MCF 10A (cell line): ENCODE results near the gene KDM3B. TPM values are rescaled to one million over a fixed set of nuclear protein-coding genes. Genes with fewer than 3 reads are reported as not detected.

Source experiments
- BruUV-seq: library from RNA; stranded (reverse); fragments of 400-500 nt; replicated peaks from 2 replicates; lab custom pipeline; 2021; lab: Mats Ljungman, UMichigan
- CTCF ChIA-PET: fragments of 300-600 bp; sonication (Branson Sonifier 250); formaldehyde crosslinking; extraction: SDS; loops from one replicate; lab custom pipeline; 2021; ENCODE audit warnings: antibody characterized with exemption, inconsistent platforms; lab: Yijun Ruan, JAX
- POLR2A ChIA-PET: fragments of 300-600, 350-650 bp; sonication (Branson Sonifier 250); formaldehyde crosslinking; extraction: SDS; loops from one replicate; lab custom pipeline; 2020; ENCODE audit warnings: antibody characterized with exemption, inconsistent platforms; lab: Yijun Ruan, JAX
- DNase-seq: peaks from one replicate; pipeline ENCODE4 v3.0.0-alpha.2; 2018; ENCODE audit not compliant: unreplicated experiment
- H3K27ac Mint-ChIP-seq: one replicate; pipeline ENCODE4 v1.8.0; 2022; ENCODE audit warnings: mild to moderate bottlenecking, low read depth, mixed read lengths; ENCODE audit not compliant: unreplicated experiment
- H3K27me3 Mint-ChIP-seq: one replicate; pipeline ENCODE4 v1.8.0; 2022; ENCODE audit warnings: mixed read lengths; ENCODE audit not compliant: insufficient read depth, unreplicated experiment
- H3K36me3 Mint-ChIP-seq: one replicate; pipeline ENCODE4 v1.8.0; 2022; ENCODE audit warnings: mild to moderate bottlenecking, moderate library complexity, mixed read lengths; ENCODE audit not compliant: insufficient read depth, unreplicated experiment
- H3K4me1 Mint-ChIP-seq: one replicate; pipeline ENCODE4 v1.8.0; 2022; ENCODE audit warnings: mixed read lengths; ENCODE audit not compliant: insufficient read depth, unreplicated experiment
- H3K4me3 Mint-ChIP-seq: one replicate; pipeline ENCODE4 v1.8.0; 2022; ENCODE audit warnings: mild to moderate bottlenecking, moderate library complexity, mixed read lengths; ENCODE audit not compliant: unreplicated experiment
- H3K9me3 Mint-ChIP-seq: one replicate; pipeline ENCODE4 v1.8.0; 2022; ENCODE audit warnings: mixed read lengths; ENCODE audit not compliant: unreplicated experiment
- CTCF ChIP-seq: fragments of 200-600 bp; IDR thresholded peaks from one replicate; pipeline ENCODE4 v1.8.0; 2022; ENCODE audit warnings: antibody characterized with exemption, mild to moderate bottlenecking; ENCODE audit not compliant: unreplicated experiment
- intact Hi-C: fragments of 100-400 bp; cut with micrococcal nuclease; formaldehyde crosslinking; loops from 2 replicates; pipeline ENCODE4 v1.14.1; 2022
- total RNA-seq: library from RNA; stranded (reverse); gene quantifications from 2 replicates; pipeline ENCODE4 v1.2.3, GENCODE V29; 2022

The KDM3B gene
- total RNA-seq, 1 experiment from 2014 or later: 57.8 TPM

GRCh38 chr5:138466900-138467710, 114.6 kb downstream of the KDM3B start:
- Mint-ChIP-seq H3K36me3 (peaks cover 82% of the 10 kb centered on the region), H3K27ac (peak overlapping the region; percentile 93), H3K9me3 (no peaks in the 10 kb centered on the region), H3K4me1 (peaks cover 41% of the 10 kb centered on the region), H3K4me3 (peak overlapping the region; percentile 78), H3K27me3 (peaks cover 20% of the 10 kb centered on the region)
- intact Hi-C loops: no loop called here
- CTCF ChIA-PET: interaction anchor here (0.6 to 11.4 kb wide), 9 partner anchors 11 to 82 kb away, joined by 3 to 268 read pairs (median 16); partner anchors contain the start of gene ETF1
- POLR2A ChIA-PET: interaction anchor here (1.0 to 15.2 kb wide), 11 partner anchors 9 to 289 kb away, joined by 3 to 626 read pairs (median 32); partner anchors contain the start of genes BRD8, ETF1 and KIF20A
- no peak for TF ChIP-seq CTCF
- no TSS peak for BruUV-seq
- no peak for DNase-seq

DNA sequence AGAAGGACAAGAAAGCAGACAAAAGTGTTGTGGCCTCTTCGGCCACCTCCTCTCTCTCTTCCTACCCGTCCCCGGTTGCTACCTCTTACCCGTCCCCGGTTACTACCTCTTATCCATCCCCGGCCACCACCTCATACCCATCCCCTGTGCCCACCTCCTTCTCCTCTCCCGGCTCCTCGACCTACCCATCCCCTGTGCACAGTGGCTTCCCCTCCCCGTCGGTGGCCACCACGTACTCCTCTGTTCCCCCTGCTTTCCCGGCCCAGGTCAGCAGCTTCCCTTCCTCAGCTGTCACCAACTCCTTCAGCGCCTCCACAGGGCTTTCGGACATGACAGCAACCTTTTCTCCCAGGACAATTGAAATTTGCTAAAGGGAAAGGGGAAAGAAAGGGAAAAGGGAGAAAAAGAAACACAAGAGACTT, 115.2 kb downstream of the KDM3B start:
- peaks cover 20% of the 10 kb centered on the region for H3K27me3 Mint-ChIP-seq
- peak overlapping the region; percentile 78 for H3K4me3 Mint-ChIP-seq
- H3K36me3 Mint-ChIP-seq: peaks cover 87% of the 10 kb centered on the region
- TSS peak; percentile 22 for BruUV-seq
- intact Hi-C loops: no loop called here
- ChIA-PET CTCF (interaction anchor here (0.5 to 11.4 kb wide), 5 partner anchors 11 to 245 kb away, joined by 3 to 268 read pairs (median 16); no protein-coding TSS in a partner anchor), POLR2A (interaction anchor here (1.1 to 15.2 kb wide), 5 partner anchors 32 to 83 kb away, joined by 3 to 626 read pairs (median 65); partner anchors contain the start of gene ETF1)
- DNase-seq: no peak
- H3K9me3 Mint-ChIP-seq: no peaks in the 10 kb centered on the region
- peak overlapping the region; percentile 93 for H3K27ac Mint-ChIP-seq
- TF ChIP-seq CTCF: no peak
- H3K4me1 Mint-ChIP-seq: peaks cover 41% of the 10 kb centered on the region

DNA sequence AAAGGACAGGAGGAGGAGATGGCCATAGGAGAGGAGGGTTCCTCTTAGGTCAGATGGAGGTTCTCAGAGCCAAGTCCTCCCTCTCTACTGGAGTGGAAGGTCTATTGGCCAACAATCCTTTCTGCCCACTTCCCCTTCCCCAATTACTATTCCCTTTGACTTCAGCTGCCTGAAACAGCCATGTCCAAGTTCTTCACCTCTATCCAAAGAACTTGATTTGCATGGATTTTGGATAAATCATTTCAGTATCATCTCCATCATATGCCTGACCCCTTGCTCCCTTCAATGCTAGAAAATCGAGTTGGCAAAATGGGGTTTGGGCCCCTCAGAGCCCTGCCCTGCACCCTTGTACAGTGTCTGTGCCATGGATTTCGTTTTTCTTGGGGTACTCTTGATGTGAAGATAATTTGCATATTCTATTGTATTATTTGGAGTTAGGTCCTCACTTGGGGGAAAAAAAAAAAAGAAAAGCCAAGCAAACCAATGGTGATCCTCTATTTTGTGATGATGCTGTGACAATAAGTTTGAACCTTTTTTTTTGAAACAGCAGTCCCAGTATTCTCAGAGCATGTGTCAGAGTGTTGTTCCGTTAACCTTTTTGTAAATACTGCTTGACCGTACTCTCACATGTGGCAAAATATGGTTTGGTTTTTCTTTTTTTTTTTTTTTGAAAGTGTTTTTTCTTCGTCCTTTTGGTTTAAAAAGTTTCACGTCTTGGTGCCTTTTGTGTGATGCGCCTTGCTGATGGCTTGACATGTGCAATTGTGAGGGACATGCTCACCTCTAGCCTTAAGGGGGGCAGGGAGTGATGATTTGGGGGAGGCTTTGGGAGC, 115.9 kb downstream of the KDM3B start:
- Mint-ChIP-seq H3K27me3 (peaks cover 20% of the 10 kb centered on the region), H3K9me3 (no peaks in the 10 kb centered on the region), H3K4me1 (peaks cover 41% of the 10 kb centered on the region), H3K27ac (peak overlapping the region; percentile 93), H3K4me3 (peak overlapping the region; percentile 78), H3K36me3 (peaks cover 87% of the 10 kb centered on the region)
- no peak for TF ChIP-seq CTCF
- BruUV-seq: no TSS peak
- CTCF ChIA-PET: interaction anchor here (0.5 to 9.2 kb wide), 5 partner anchors 25 to 693 kb away, joined by 3 to 268 read pairs (median 3); no protein-coding TSS in a partner anchor
- intact Hi-C loops: no loop called here
- POLR2A ChIA-PET: interaction anchor here (1.4 to 15.2 kb wide), 4 partner anchors 32 to 83 kb away, joined by 3 to 626 read pairs (median 142); partner anchors contain the start of gene ETF1
- no peak for DNase-seq
